HepG2 (cell line): Measurements from ENCODE around the gene LRRN4. TPM values are rescaled to one million over a fixed set of nuclear protein-coding genes. Genes with fewer than 3 reads are reported as not detected.

ENCODE experiments used
- ETV5 ChIP-seq: IDR thresholded peaks from 2 replicates; pipeline ENCODE4 v1.6.1; 2018; ENCODE audit warnings: missing biosample characterization, missing genetic modification reagents, inconsistent platforms, borderline replicate concordance
- KDM5B ChIP-seq: sonication (generic); formaldehyde crosslinking; IDR thresholded peaks from 2 replicates; pipeline ENCODE4 v1.4.0; 2020; ENCODE audit warnings: missing genetic modification reagents, mild to moderate bottlenecking, borderline replicate concordance
- PITX1 ChIP-seq: sonication (generic); formaldehyde crosslinking; IDR thresholded peaks from 2 replicates; pipeline ENCODE4 v1.5.1; 2020; ENCODE audit warnings: mild to moderate bottlenecking, missing genetic modification reagents
- PRDM10 ChIP-seq: sonication (generic); formaldehyde crosslinking; IDR thresholded peaks from 2 replicates; pipeline ENCODE4 v1.4.0; 2020; ENCODE audit warnings: low read depth, missing genetic modification reagents
- RELA ChIP-seq: sonication (generic); formaldehyde crosslinking; IDR thresholded peaks from 2 replicates; pipeline ENCODE4 v1.4.0; 2020; ENCODE audit warnings: missing genetic modification reagents
- RERE ChIP-seq: IDR thresholded peaks from 2 replicates; pipeline ENCODE4 v1.6.1; 2016; ENCODE audit warnings: low read depth, missing genetic modification reagents, missing compliant biosample characterization
- SNAPC4 ChIP-seq: sonication (generic); formaldehyde crosslinking; IDR thresholded peaks from 2 replicates; pipeline ENCODE4 v1.4.0; 2020; ENCODE audit warnings: mild to moderate bottlenecking, missing genetic modification reagents
- SOX13 ChIP-seq, 3 experiments: fragments of 450-650 bp in 1 of 3; sonication (generic) in 1 of 3; formaldehyde crosslinking in 1 of 3; IDR thresholded peaks in 2 of 3; conservative IDR thresholded peaks in 1 of 3; 2 replicates each; pipeline versions ENCODE4 v1.5.0 to v1.6.1; 2016 to 2020; ENCODE audit warnings: antibody characterized with exemption in 1 of 3, mild to moderate bottlenecking in 1 of 3, missing compliant biosample characterization in 1 of 3, missing genetic modification reagents in 1 of 3, moderate library complexity in 1 of 3
- ZEB1 ChIP-seq: IDR thresholded peaks from 2 replicates; pipeline ENCODE4 v1.6.1; 2012; ENCODE audit warnings: mild to moderate bottlenecking, low read depth, inconsistent platforms; ENCODE audit not compliant: insufficient replicate concordance
- ZNF136 ChIP-seq: sonication (generic); formaldehyde crosslinking; IDR thresholded peaks from 2 replicates; pipeline ENCODE4 v1.8.1; 2022; ENCODE audit warnings: low read depth, mild to moderate bottlenecking, moderate library complexity, missing genetic modification reagents
- ZNF337 ChIP-seq: sonication (generic); formaldehyde crosslinking; IDR thresholded peaks from 2 replicates; pipeline ENCODE4 v1.5.1; 2020; ENCODE audit warnings: missing genetic modification reagents, low read depth, mild to moderate bottlenecking, borderline replicate concordance
- ZNF383 ChIP-seq: sonication (generic); formaldehyde crosslinking; IDR thresholded peaks from 2 replicates; pipeline ENCODE4 v1.4.0; 2020; ENCODE audit warnings: missing genetic modification reagents, mild to moderate bottlenecking, borderline replicate concordance
- ZNF777 ChIP-seq: sonication (generic); formaldehyde crosslinking; IDR thresholded peaks from 2 replicates; pipeline ENCODE4 v1.4.0; 2020; ENCODE audit warnings: missing genetic modification reagents
- polyA plus RNA-seq, 8 experiments: library from polyadenylated mRNA; depleted of rRNA in 3 of 8; stranded (reverse) in 7 of 8; unstranded in 1 of 8; fragments of >200 nt; fragmentation: Illumina TruSeq in 4 of 8; extraction: Trizol in 4 of 8; gene quantifications; 2 replicates each; pipeline versions ENCODE4 v1.2.1 to v1.2.3, GENCODE V29; 2011 to 2016; ENCODE audit warnings: low read depth in 4 of 8, missing spikeins in 1 of 8, mixed read lengths in 1 of 8; ENCODE audit not compliant: insufficient read depth in 1 of 8
- total RNA-seq, 5 experiments: library from RNA; depleted of rRNA; stranded (reverse); fragments of >200 nt; fragmentation: Illumina TruSeq; extraction: Trizol; gene quantifications; 2 replicates each; pipeline ENCODE4 v1.2.3, GENCODE V29; 2016; ENCODE audit warnings: low read depth in 1 of 5

Gene LRRN4
- total and polyA plus RNA-seq, 2 of the 13 experiments (the other 11 are each of a cell fraction or from before 2014, with no cell fraction given) = 0.15 to 0.20 TPM

- TF ChIP-seq PRDM10 (no peak), PITX1 (CRISPR knock-in tag) (no peak), ETV5 (peak; percentile 82), ZNF383 (CRISPR knock-in tag) (no peak), RELA (CRISPR knock-in tag) (no peak), ZEB1 (no peak), ZNF777 (CRISPR knock-in tag) (no peak), KDM5B (no peak), RERE (CRISPR knock-in tag) (0 out of 2 replicates have a peak, but pooled peaks have one; percentile 39), ZNF136 (CRISPR knock-in tag) (no peak), SNAPC4 (CRISPR knock-in tag) (no peak), SOX13 (IDR thresholded peaks at IDR 0.05) (no peak), SOX13 (CRISPR knock-in tag; conservative IDR thresholded peaks at IDR 0.05 in 1 of 2, IDR thresholded peaks at IDR 0.05 in 1 of 2) (no peak), ZNF337 (CRISPR knock-in tag) (no peak)
These were observed 45.6 kb downstream of the LRRN4 start (continued) for GRCh38 chr20:6008254-6008653.
